SK-MEL-5 (cell line): ENCODE data around the gene ADH5. TPM values are rescaled to one million over a fixed set of nuclear protein-coding genes. Genes with fewer than 3 reads are reported as not detected.
"Not testable (repeated sequence)": the region's sequence is repeated elsewhere in the genome, so short reads cannot be mapped to it uniquely, and the experiment has no call there.

Source experiments
- DNase-seq: peaks from one replicate; pipeline ENCODE4 v3.0.0-alpha.2; 2016; ENCODE audit warnings: low read depth, low spot score
- in situ Hi-C: cut with HindIII; loops from 2 replicates; pipeline ENCODE4 v1.10.0; 2016; ENCODE audit warnings: low sequenced_read_pairs, high pct_unique_total_duplicates, low pct_unique_long_range_greater_than_20kb
- total RNA-seq: library from RNA; depleted of rRNA; stranded (reverse); fragments of >200 nt; shearing (Covaris generic); gene quantifications from 2 replicates; pipeline ENCODE4 v1.2.3, GENCODE V29; 2014

Gene ADH5
- total RNA-seq, 1 experiment from 2014 or later = 136 TPM

- in situ Hi-C loops, DNase-seq: not testable (repeated sequence)
Observed at GRCh38 chr4:99091841-99092240, 3.3 kb upstream of the ADH5 start.

GRCh38 chr4:99091216-99091575 lies 2.6 kb upstream of the ADH5 start:
- in situ Hi-C loops = no loop called here
- DNase-seq = no peak

- no peak for DNase-seq
- in situ Hi-C loops = no loop called here
Observed at GRCh38 chr4:99090481-99091215, 2.1 kb upstream of the ADH5 start.

- DNase-seq = peak; percentile 48
- in situ Hi-C loops = no loop called here
Observed at GRCh38 chr4:99088023-99088449, 552 bp downstream of the ADH5 start.

- DNase-seq = no peak
- in situ Hi-C loops = no loop called here
Observed at GRCh38 chr4:99084595-99084994, 4.0 kb downstream of the ADH5 start.

- no peak for DNase-seq
- in situ Hi-C loops = no loop called here
Observed at GRCh38 chr4:99082192-99082591, 6.4 kb downstream of the ADH5 start.

- DNase-seq, in situ Hi-C loops: not testable (repeated sequence)
Observed at GRCh38 chr4:99080869-99081268, 7.7 kb downstream of the ADH5 start.

- no peak for DNase-seq
- in situ Hi-C loops = no loop called here
Observed at GRCh38 chr4:99079625-99080295, 8.8 kb downstream of the ADH5 start.

- in situ Hi-C loops = no loop called here
- no peak for DNase-seq
Observed at GRCh38 chr4:99078931-99079624, 9.5 kb downstream of the ADH5 start.

- in situ Hi-C loops = no loop called here
- no peak for DNase-seq
Observed at GRCh38 chr4:99078336-99078735, 10.3 kb downstream of the ADH5 start.

- in situ Hi-C loops = no loop called here
Observed at GRCh38 chr4:99077177-99077576, 11.4 kb downstream of the ADH5 start.

GRCh38 chr4:99076292-99076976 lies 12.2 kb downstream of the ADH5 start:
- DNase-seq = no peak
- in situ Hi-C loops = no loop called here

More at GRCh38 chr4:99077177-99077576, 11.4 kb downstream of the ADH5 start:
- no peak for DNase-seq

- in situ Hi-C loops = no loop called here
- DNase-seq = no peak
Observed at GRCh38 chr4:99074816-99075215, 13.8 kb downstream of the ADH5 start.

- in situ Hi-C loops = no loop called here
- DNase-seq = no peak
Observed at GRCh38 chr4:99071159-99071558, 17.4 kb downstream of the ADH5 start.

GRCh38 chr4:99067617-99068016 lies 21.0 kb downstream of the ADH5 start:
- in situ Hi-C loops = no loop called here
- no peak for DNase-seq

- in situ Hi-C loops, DNase-seq: not testable (repeated sequence)
Observed at GRCh38 chr4:99065521-99065920, 23.1 kb downstream of the ADH5 start.

GRCh38 chr4:99062120-99062519 lies 26.5 kb downstream of the ADH5 start:
- no peak for DNase-seq
- in situ Hi-C loops = no loop called here

GRCh38 chr4:99061048-99061700 lies 27.4 kb downstream of the ADH5 start:
- in situ Hi-C loops = no loop called here
- DNase-seq = no peak
